22Rv1 (cell line): Measurements from ENCODE around the gene NBEA.

Experiments used
- H3K27ac ChIP-seq: fragments of 450-650 bp; 2 replicates; pipeline ENCODE4 v1.5.1; 2017
- CTCF ChIP-seq: fragments of 450-650 bp; IDR thresholded peaks from 2 replicates; pipeline ENCODE4 v1.5.1; 2017; ENCODE audit warnings: mild to moderate bottlenecking
- ZFX ChIP-seq: fragments of 450-650 bp; IDR thresholded peaks from 2 replicates; pipeline ENCODE4 v1.6.1; 2017; ENCODE audit warnings: antibody characterized with exemption, borderline replicate concordance

The NBEA gene

GRCh38 chr13:34941835-34942731, at the start of gene NBEA:
TSS of gene NBEA (plus strand) at chr13:34942270. CDS start at chr13:34942821, 551 bp downstream.
- TF ChIP-seq CTCF, result peak; percentile 12; the same call in 1 of the 2 replicates
- no peak for TF ChIP-seq ZFX
- peak within 1 kb of the TSS; percentile 56 for H3K27ac ChIP-seq

- H3K27ac ChIP-seq, result peak overlapping the region; percentile 36
- TF ChIP-seq ZFX, result no peak
- TF ChIP-seq CTCF, result no peak
Measured at GRCh38 chr13:34894756-34895155, 47.3 kb upstream of the NBEA start.

- H3K27ac ChIP-seq, result no peak overlapping the region
- no peak for TF ChIP-seq ZFX
- TF ChIP-seq CTCF, result no peak
Measured at GRCh38 chr13:34897220-34897619, 44.9 kb upstream of the NBEA start.

- no peak overlapping the region for H3K27ac ChIP-seq
- TF ChIP-seq ZFX (no peak), CTCF (no peak)
Measured at GRCh38 chr13:34899888-34900287, 42.2 kb upstream of the NBEA start.

- TF ChIP-seq CTCF (no peak), ZFX (no peak)
- no peak overlapping the region for H3K27ac ChIP-seq
Measured at GRCh38 chr13:34900288-34900739, 41.8 kb upstream of the NBEA start.

GRCh38 chr13:34901572-34901971, 40.5 kb upstream of the NBEA start:
- no peak overlapping the region for H3K27ac ChIP-seq
- TF ChIP-seq ZFX (no peak), CTCF (no peak)

GRCh38 chr13:34911159-34911558, 30.9 kb upstream of the NBEA start:
- H3K27ac ChIP-seq, result no peak overlapping the region
- TF ChIP-seq ZFX (no peak), CTCF (no peak)
